ENCODE data around the gene CST6. TPM values are rescaled to one million over a fixed set of nuclear protein-coding genes. Genes with fewer than 3 reads are reported as not detected.

The CST6 gene
- total and polyA plus RNA-seq, 2 of the 4 experiments (the other 2 are of a cell fraction) = 0.54 to 3.0 TPM

DNA sequence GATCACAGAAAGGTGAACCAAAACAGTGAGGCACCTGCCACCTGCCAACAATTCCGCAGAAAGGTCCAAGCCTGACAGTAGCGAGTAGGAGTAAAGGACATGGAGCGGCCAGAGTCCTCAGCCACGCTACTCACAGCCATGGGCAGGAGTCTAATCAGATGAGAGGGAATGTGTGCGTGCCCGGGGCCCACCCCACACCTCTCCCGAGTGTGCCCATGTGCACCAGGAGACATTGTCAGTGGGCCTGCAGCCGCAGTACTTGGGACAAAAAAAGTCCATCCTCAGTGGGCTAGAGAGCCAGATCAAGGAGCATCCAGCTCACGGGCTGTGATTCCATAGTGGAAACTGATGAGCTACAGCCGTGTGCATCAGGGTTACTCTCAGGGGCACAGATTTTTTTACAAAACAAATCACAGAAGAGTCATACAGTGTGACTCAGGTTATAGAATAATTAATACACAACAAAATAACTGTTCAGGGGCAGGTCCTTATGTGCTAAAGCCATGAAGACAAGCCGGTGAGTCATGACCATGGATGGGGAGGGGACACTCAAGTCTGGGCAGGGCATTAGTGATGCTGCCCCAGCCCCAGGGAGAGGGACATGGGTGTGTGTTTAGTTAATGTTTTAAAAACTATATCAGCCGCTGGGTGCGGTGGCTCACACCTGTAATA lies 38.2 kb upstream of the CST6 start:
- no peak overlapping the region for H2AFZ ChIP-seq (replicated peaks; ENCODE audit: low read length, poor library complexity)
- H3K9ac ChIP-seq (ENCODE audit: low read depth, low read length) = no peak overlapping the region
- no peaks in the 10 kb centered on the region for H4K20me1 ChIP-seq (ENCODE audit: insufficient read depth, low read length)
- H3K27ac ChIP-seq (ENCODE audit: insufficient read depth, low read length) = no peak overlapping the region
- DNase-seq (peak; percentile 76), ATAC-seq (ENCODE audit: low read depth) (peak; percentile 74)
- H3K4me3 ChIP-seq (ENCODE audit: insufficient read depth, low read depth, low read length) = no peak overlapping the region
- H3K79me1 ChIP-seq (ENCODE audit: low read depth in 1 of 2, low read length in 2 of 2) = peaks cover 5 to 27% of the 10 kb centered on the region in 2 experiments
- no peak overlapping the region for H4K8ac ChIP-seq (ENCODE audit: low read depth in 2 of 2, low read length in 2 of 2)
- BruUV-seq (replicated peaks) = no TSS peak
- ChIA-PET CTCF (interaction anchor here (0.6 kb wide), 1 partner anchor 16 kb away, joined by 3 read pairs; no protein-coding TSS in a partner anchor), POLR2A (ENCODE audit: unreplicated experiment) (no interaction called here)
- no CpG with 5 or more reads among the region's 13 CpGs for WGBS, 2 experiments (ENCODE audit: extremely low coverage in 2 of 2, insufficient read length in 1 of 2)
- no peak overlapping the region for H3K56ac ChIP-seq (ENCODE audit: extremely low read depth, insufficient read depth, low read length)
- H3K4ac ChIP-seq (ENCODE audit: low read depth, low read length) = no peak overlapping the region
- intact Hi-C loops (cut with micrococcal nuclease) = no loop called here
- no peak overlapping the region for H2BK5ac ChIP-seq (ENCODE audit: low read depth, low read length, poor library complexity, severe bottlenecking)
- H3K4me2 ChIP-seq (ENCODE audit: low read depth, low read length) = no peak overlapping the region
- H2BK15ac ChIP-seq (ENCODE audit: low read depth, low read length) = no peak overlapping the region
- H2BK120ac ChIP-seq (ENCODE audit: low read depth, low read length) = no peak overlapping the region
- no peak for TF ChIP-seq RFX5 (IDR thresholded peaks at IDR 0.05; ENCODE audit: low read depth, low read length)
- no peak for TF ChIP-seq MXI1 (IDR thresholded peaks at IDR 0.05; ENCODE audit: borderline replicate concordance, low read depth, low read length)
- TF ChIP-seq RAD21 (IDR thresholded peaks at IDR 0.05; ENCODE audit: low read length) = no peak
- no peak for TF ChIP-seq CEBPB (IDR thresholded peaks at IDR 0.05; ENCODE audit: low read depth, low read length)
- TF ChIP-seq, protein P1, sequence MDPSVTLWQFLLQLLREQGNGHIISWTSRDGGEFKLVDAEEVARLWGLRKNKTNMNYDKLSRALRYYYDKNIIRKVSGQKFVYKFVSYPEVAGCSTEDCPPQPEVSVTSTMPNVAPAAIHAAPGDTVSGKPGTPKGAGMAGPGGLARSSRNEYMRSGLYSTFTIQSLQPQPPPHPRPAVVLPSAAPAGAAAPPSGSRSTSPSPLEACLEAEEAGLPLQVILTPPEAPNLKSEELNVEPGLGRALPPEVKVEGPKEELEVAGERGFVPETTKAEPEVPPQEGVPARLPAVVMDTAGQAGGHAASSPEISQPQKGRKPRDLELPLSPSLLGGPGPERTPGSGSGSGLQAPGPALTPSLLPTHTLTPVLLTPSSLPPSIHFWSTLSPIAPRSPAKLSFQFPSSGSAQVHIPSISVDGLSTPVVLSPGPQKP (IDR thresholded peaks at IDR 0.05; ENCODE audit: borderline replicate concordance, low read depth, low read length) = no peak
- TF ChIP-seq, protein P2, sequence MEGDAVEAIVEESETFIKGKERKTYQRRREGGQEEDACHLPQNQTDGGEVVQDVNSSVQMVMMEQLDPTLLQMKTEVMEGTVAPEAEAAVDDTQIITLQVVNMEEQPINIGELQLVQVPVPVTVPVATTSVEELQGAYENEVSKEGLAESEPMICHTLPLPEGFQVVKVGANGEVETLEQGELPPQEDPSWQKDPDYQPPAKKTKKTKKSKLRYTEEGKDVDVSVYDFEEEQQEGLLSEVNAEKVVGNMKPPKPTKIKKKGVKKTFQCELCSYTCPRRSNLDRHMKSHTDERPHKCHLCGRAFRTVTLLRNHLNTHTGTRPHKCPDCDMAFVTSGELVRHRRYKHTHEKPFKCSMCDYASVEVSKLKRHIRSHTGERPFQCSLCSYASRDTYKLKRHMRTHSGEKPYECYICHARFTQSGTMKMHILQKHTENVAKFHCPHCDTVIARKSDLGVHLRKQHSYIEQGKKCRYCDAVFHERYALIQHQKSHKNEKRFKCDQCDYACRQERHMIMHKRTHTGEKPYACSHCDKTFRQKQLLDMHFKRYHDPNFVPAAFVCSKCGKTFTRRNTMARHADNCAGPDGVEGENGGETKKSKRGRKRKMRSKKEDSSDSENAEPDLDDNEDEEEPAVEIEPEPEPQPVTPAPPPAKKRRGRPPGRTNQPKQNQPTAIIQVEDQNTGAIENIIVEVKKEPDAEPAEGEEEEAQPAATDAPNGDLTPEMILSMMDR (conservative IDR thresholded peaks at IDR 0.05; ENCODE audit: low read depth, low read length) = no peak
- TF ChIP-seq FOS (IDR thresholded peaks at IDR 0.05; ENCODE audit: low read depth, low read length) = no peak
- no peak for TF ChIP-seq CHD1 (IDR thresholded peaks at IDR 0.05; ENCODE audit: low read depth, low read length)
- no peak for TF ChIP-seq NFE2L2 (IDR thresholded peaks at IDR 0.05; ENCODE audit: low read depth, low read length)
- no peak for TF ChIP-seq RCOR1 (IDR thresholded peaks at IDR 0.05; ENCODE audit: insufficient replicate concordance, low read length)
- TF ChIP-seq MAZ (IDR thresholded peaks at IDR 0.05; ENCODE audit: borderline replicate concordance, low read depth, low read length) = no peak
- TF ChIP-seq POLR2A (IDR thresholded peaks at IDR 0.05; ENCODE audit: low read depth, low read length) = no peak
- no peak for TF ChIP-seq SMC3 (IDR thresholded peaks at IDR 0.05; ENCODE audit: low read depth, low read length)
- TF ChIP-seq MAFK (IDR thresholded peaks at IDR 0.05; ENCODE audit: low read depth, low read length) = no peak
- TF ChIP-seq BHLHE40 (IDR thresholded peaks at IDR 0.05; ENCODE audit: low read depth, low read length) = no peak
- TF ChIP-seq, protein P3, sequence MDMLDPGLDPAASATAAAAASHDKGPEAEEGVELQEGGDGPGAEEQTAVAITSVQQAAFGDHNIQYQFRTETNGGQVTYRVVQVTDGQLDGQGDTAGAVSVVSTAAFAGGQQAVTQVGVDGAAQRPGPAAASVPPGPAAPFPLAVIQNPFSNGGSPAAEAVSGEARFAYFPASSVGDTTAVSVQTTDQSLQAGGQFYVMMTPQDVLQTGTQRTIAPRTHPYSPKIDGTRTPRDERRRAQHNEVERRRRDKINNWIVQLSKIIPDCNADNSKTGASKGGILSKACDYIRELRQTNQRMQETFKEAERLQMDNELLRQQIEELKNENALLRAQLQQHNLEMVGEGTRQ (IDR thresholded peaks at IDR 0.05; ENCODE audit: low read depth, low read length) = no peak
- in situ Hi-C loops (cut with MboI; ENCODE audit: low sequenced_read_pairs) = no loop called here
- no peak overlapping the region for H3K14ac ChIP-seq (replicated peaks; ENCODE audit: low read depth, low read length)
- no peak overlapping the region for H3K18ac ChIP-seq (ENCODE audit: low read depth, low read length)
- H2AK5ac ChIP-seq (ENCODE audit: low read depth, low read length) = no peak overlapping the region
- peak overlapping the region; percentile 15 for H2AK9ac ChIP-seq (replicated peaks; ENCODE audit: low read depth, low read length, poor library complexity)
- H3K27me3 ChIP-seq (ENCODE audit: control insufficient read depth, insufficient read depth, low read length) = no peaks in the 10 kb centered on the region
- 0 out of 2 replicates have a peak, but pooled peaks cover 2% of the 10 kb centered on the region for H3K4me1 ChIP-seq (ENCODE audit: control insufficient read depth, insufficient read depth, low read length)
- no peak overlapping the region for H4K5ac ChIP-seq (ENCODE audit: low read depth, low read length)
- no peaks in the 10 kb centered on the region for H3K9me1 ChIP-seq (ENCODE audit: insufficient read depth, low read length)
- H3K23ac ChIP-seq (ENCODE audit: low read depth, low read length) = no peak overlapping the region
- H3K9me3 ChIP-seq (ENCODE audit: control insufficient read depth, insufficient read depth, low read length) = no peaks in the 10 kb centered on the region
- dilution Hi-C loops (cut with HindIII; ENCODE audit: low sequenced_read_pairs, unreplicated experiment) = no loop called here
- H3K36me3 ChIP-seq (ENCODE audit: control insufficient read depth, insufficient read depth, low read length) = peaks cover 43% of the 10 kb centered on the region
- no peak overlapping the region for H4K91ac ChIP-seq (ENCODE audit: insufficient read depth, low read depth, low read length)
- H2BK20ac ChIP-seq (ENCODE audit: low read depth, low read length) = no peak overlapping the region

All from IMR-90 (cell line).